GM21515 (cell line): ENCODE results near the gene MACROD2.
"Not testable (repeated sequence)": the region's sequence is repeated elsewhere in the genome, so short reads cannot be mapped to it uniquely, and the experiment has no call there.

Experiments used
- ATAC-seq: cut with Tn5 transposase; IDR thresholded peaks from one replicate; pipeline ENCODE4 v1.9.1; 2021; ENCODE audit not compliant: unreplicated experiment

MACROD2 gene

GRCh38 chr20:14189794-14190402, 194.6 kb downstream of the MACROD2 start:
- ATAC-seq: no peak

GRCh38 chr20:14191559-14191958, 196.2 kb downstream of the MACROD2 start:
- no peak for ATAC-seq

- no peak for ATAC-seq
Measured at GRCh38 chr20:14193443-14193842, 198.1 kb downstream of the MACROD2 start.

- ATAC-seq: no peak
Measured at GRCh38 chr20:14193885-14194284, 198.6 kb downstream of the MACROD2 start.

- no peak for ATAC-seq
Measured at GRCh38 chr20:14197097-14197496, 201.8 kb downstream of the MACROD2 start.

- no peak for ATAC-seq
Measured at GRCh38 chr20:14198416-14198815, 203.1 kb downstream of the MACROD2 start.

GRCh38 chr20:14199111-14199510, 203.8 kb downstream of the MACROD2 start:
- no peak for ATAC-seq

- no peak for ATAC-seq
Measured at GRCh38 chr20:14203657-14204056, 208.3 kb downstream of the MACROD2 start.

GRCh38 chr20:14207591-14207990, 212.3 kb downstream of the MACROD2 start:
- ATAC-seq: no peak

- ATAC-seq: no peak
Measured at GRCh38 chr20:14208956-14209355, 213.6 kb downstream of the MACROD2 start.

- ATAC-seq: no peak
Measured at GRCh38 chr20:14210146-14210545, 214.8 kb downstream of the MACROD2 start.

GRCh38 chr20:14214046-14214445, 218.7 kb downstream of the MACROD2 start:
- ATAC-seq: no peak

- not testable (repeated sequence) for ATAC-seq
Measured at GRCh38 chr20:14215880-14216279, 220.6 kb downstream of the MACROD2 start.

GRCh38 chr20:14219801-14220461, 224.6 kb downstream of the MACROD2 start:
- no peak for ATAC-seq

GRCh38 chr20:14220986-14221385, 225.7 kb downstream of the MACROD2 start:
- ATAC-seq: no peak

- no peak for ATAC-seq
Measured at GRCh38 chr20:14223806-14224205, 228.5 kb downstream of the MACROD2 start.

GRCh38 chr20:14226051-14227049, 231.0 kb downstream of the MACROD2 start:
- not testable (repeated sequence) for ATAC-seq

- ATAC-seq: no peak
Measured at GRCh38 chr20:14232650-14233049, 237.3 kb downstream of the MACROD2 start.

GRCh38 chr20:14234666-14235295, 239.5 kb downstream of the MACROD2 start:
- no peak for ATAC-seq

- ATAC-seq: no peak
Measured at GRCh38 chr20:14235355-14235754, 240.0 kb downstream of the MACROD2 start.

GRCh38 chr20:14245368-14245970, 250.2 kb downstream of the MACROD2 start:
- no peak for ATAC-seq
